Stimulated activated naive CD8-positive, alpha-beta T cell treated with anti-CD3 and anti-CD28 coated beads, Interleukin-15, Interleukin-2, amounts not matched to agents 100 U/mL and 50 U/mL, for 24 hours (primary cell): ENCODE data around the gene PARD3.
A peak's percentile ranks its signal among the peaks of the same experiment; 100 is the strongest.
"Not testable (repeated sequence)": the region's sequence is repeated elsewhere in the genome, so short reads cannot be mapped to it uniquely, and the experiment has no call there.

Source experiments
- ATAC-seq: fragments of 150-1000 bp; cut with Tn5 transposase; one replicate; pipeline ENCODE4 v1.10.0; 2021
- DNase-seq: peaks from one replicate; pipeline ENCODE4 v3.0.0; 2021

PARD3 gene

GRCh38 chr10:34815185-34816084 lies at the start of gene PARD3:
TSS of gene PARD3 (minus strand) at chr10:34815296. CDS start at chr10:34814995, 301 bp downstream.
- DNase-seq = peak; percentile 41

DNA sequence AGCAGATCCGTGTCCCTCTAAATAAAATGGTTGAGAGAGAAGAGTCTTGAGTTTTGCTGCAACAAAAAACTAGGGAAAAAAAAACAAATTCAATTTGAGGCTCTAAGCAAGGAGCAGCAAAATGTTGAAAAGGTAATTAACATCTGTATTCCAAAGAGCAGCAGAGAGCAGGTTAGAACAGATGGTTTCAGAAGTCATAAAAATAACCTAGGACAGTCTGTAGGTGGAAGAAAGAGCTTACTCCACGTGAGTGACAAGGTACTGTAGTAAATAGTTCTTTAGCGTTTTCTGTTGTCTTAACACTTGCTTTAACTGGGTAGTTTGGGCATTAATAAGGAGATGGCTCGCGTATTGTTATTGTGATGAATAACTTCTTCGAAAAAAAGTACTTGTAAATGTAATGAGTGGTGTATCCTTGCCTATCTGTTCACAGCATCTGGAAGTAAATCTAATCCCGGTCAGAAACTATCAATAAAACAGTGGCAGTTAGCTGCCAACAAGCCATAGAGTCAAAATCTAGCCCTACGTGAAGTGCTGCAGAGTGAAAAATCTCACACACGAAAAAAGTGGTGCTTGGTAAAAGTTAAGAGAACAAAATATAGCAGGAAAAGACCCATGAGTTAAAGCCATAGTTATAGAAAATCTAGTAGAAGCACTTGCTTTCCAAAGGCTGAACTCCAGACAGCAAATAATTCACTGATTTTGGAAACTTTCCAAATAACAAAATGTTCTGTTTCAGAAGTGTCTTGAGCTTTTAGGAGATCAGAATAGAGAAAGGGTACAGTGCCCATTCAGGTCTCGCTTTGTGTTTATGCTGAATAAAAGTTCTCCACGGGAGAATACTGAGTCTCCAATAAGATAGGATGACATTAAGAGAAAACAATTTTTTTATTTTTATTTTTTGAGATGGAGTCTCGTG lies 49.3 kb upstream of the PARD3 start:
- DNase-seq (no peak), ATAC-seq (no peak)

More at GRCh38 chr10:34815185-34816084, at the start of gene PARD3:
- peak; percentile 47 for ATAC-seq

DNA sequence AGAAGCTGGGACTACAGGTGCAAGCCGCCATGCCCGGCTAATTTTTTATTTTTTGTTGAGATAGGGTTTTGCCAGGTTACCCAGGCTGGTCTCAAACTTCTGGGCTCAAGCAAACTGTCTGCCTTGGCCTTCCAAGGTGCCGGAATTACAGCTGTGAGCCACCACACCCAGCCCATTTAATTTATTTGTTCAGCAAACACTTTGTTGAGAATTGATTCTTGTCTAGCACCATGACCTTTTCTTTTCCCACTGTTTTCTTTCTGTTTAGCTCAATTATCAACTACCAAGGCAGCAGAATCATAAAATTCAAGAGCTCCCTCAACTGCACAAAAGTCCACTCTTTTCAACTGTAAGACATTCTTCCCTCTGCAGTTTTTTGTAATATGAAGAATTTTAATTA lies 47.8 kb upstream of the PARD3 start:
- no peak for DNase-seq
- no peak for ATAC-seq

DNA sequence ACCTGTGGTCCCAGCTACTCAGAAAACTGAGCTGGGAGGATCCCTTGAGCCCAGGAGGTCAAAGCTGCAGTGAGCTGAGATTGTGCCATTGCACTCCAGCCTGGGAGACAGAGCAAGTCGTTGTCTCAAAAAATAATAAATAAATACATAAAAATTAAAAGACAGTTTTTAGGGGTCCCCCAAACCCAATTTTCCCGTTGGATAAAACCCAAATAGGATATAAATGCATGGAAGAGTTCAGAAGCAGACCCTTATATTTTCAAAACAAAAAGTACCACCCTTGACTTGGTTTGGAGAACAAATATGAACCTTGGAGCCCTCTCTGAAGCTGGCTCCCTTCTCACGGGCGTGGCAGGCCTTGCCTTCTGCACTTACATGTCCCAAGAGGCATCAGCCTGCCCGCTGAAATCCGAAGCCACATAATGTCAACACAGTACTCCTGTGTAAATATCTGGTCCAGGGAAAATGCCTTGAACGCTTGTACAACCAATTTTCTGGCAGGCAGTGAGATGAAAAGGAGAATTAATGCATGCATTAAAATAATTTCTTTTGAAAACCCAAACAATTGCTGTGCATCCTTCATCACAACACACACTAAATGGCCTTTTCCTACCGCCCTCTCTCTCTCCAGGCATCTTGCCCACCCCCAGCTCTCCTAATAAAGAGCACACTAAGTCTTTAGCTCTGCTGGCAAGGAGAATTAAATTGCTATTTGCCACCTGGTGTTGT lies 46.4 kb upstream of the PARD3 start:
- DNase-seq = no peak
- no peak for ATAC-seq

DNA sequence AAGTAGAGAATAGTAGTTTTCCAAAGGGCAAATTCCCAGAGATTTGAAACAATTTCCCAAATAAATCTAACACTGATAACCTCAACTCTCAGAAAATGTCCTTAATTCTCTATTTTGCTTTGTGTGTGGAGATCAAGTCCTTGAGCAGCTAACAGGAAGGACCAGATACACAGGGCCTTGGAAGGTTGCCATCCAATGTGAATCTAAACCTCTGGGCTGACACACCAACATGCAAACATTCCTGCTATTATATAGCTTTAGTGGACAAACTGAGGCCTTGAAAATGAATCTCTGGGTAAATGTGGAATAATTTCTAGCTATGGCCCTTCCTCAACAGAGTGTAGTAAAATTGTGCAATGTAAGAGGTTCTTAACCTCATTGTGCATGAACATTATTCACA lies 44.1 kb upstream of the PARD3 start:
- no peak for ATAC-seq
- no peak for DNase-seq

GRCh38 chr10:34858003-34858402 lies 42.9 kb upstream of the PARD3 start:
- DNase-seq = no peak
- ATAC-seq = no peak

DNA sequence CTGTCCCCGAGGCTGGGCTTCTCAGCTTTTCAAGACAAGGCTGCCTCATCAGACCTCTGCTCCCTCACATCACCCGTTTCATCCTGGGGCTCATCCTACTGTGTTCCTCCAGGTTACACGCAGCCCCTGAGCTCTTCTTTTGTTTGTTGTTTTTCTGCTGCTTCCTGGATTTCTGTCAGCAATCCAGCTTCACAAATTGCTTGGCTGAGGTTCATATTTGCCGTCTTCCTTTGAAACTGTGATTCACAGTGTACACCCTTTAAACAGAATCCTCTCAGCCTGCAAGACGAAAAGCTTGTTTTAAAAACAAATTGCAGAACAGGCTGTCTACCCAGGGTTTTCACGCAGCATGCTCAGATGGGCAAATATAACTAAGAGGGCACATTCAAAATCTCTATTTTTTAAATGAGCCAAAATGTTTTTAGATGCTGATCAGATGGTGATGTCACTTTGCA lies 39.1 kb upstream of the PARD3 start:
- no peak for ATAC-seq
- no peak for DNase-seq

DNA sequence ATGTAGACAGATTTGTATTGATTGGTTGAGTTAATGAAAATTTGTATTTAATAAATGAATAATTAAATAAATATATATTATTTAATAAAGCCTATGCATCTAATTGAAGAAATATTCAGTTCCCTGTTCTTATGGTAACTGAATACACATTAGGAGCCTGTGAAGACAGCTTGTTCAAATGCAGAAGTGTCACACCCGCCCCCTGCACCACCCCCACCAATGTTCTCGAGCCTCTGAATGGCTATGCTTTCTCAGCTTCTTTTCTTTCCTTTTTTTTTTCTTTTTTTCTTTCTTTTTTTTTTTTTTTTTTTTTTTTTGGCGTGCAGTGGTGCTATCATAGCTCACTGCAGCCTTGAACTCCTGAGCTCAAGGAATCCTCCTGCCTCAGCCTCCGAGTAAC lies 38.3 kb upstream of the PARD3 start:
- ATAC-seq = no peak

DNA sequence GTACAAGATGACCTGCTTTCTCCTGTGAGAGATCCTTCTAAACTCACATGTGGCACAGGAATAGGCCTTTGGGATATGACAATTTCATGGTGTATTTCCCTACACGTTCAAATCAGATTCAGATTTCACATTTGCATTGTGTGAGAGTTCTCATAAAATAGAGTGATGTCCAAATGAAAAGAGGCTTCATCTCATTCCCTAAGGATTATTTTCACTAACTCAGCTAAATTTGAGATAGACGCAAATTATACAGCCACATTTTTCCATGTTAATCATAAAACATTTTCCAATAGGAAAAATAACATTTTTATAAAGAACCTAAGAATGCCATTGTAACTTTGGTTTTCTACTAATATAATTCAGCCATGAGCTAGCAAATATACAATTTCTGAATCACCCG lies 35.5 kb upstream of the PARD3 start:
- no peak for DNase-seq
- ATAC-seq = no peak

More for the DNA sequence above, 38.3 kb upstream of the PARD3 start:
- DNase-seq = no peak

DNA sequence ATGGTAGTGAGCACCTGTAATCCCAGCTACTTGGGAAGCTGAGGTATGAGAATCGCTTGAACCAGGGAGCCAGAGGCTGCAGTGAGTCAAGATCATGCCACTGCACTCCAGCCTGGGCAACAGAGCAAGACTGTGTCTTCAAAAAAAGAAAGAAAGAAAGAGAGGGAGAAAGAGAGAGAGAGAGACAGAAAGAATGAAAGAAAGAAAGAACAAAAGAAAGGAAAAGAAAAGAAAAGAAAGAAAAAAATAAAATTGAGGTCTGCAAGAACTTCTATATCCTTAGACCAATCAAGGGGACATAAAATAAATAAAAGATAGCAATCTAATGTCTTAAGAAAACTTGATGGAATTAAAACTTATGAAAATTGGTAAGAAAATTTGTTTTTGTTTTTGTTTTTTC lies 34.9 kb upstream of the PARD3 start:
- no peak for ATAC-seq
- no peak for DNase-seq

DNA sequence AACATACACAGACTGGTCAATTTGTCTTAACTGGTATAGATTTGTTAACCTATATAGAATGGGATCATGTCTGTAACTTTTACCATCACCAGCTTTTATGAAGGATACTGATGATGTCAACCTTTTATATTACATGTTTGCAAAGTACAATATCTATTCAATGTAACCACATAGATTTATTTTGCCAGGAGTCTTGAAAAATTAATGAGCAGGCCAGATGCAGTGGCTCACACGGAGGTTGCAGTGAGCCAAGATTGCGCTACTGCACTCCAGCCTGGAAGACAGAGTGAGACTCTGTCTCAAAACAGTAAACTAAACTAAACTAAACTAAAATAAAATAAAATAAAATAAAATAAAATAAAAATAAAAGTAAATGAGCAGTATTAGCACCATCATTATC lies 30.0 kb upstream of the PARD3 start:
- ATAC-seq (no peak), DNase-seq (no peak)

GRCh38 chr10:34844448-34844847 lies 29.4 kb upstream of the PARD3 start:
- no peak for ATAC-seq
- no peak for DNase-seq

- not testable (repeated sequence) for ATAC-seq, DNase-seq
Observed at GRCh38 chr10:34843470-34843869, 28.4 kb upstream of the PARD3 start.

- DNase-seq (no peak), ATAC-seq (no peak)
Observed at GRCh38 chr10:34838366-34838900, 23.3 kb upstream of the PARD3 start.

GRCh38 chr10:34835908-34836508 lies 20.9 kb upstream of the PARD3 start:
- no peak for ATAC-seq
- DNase-seq = no peak

DNA sequence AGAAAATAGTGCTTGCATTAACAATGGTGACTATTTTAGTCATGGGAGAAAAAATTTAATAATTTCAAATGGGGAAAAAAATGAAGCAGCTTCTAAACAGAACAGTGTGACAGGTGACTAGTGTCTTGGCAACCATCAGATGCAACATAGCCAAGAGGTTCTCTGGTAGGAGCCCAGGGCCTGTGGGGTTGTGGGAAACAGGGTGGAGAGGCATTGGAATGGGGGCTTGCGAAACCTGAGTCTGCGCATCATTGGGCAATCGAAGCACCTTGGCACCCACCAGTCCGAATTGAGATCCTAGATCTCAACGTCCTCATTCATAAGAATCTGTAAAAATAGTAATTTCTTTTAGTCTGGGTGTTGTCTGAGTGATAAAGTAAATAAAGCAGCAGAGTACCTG lies 19.2 kb upstream of the PARD3 start:
- DNase-seq (no peak), ATAC-seq (no peak)

DNA sequence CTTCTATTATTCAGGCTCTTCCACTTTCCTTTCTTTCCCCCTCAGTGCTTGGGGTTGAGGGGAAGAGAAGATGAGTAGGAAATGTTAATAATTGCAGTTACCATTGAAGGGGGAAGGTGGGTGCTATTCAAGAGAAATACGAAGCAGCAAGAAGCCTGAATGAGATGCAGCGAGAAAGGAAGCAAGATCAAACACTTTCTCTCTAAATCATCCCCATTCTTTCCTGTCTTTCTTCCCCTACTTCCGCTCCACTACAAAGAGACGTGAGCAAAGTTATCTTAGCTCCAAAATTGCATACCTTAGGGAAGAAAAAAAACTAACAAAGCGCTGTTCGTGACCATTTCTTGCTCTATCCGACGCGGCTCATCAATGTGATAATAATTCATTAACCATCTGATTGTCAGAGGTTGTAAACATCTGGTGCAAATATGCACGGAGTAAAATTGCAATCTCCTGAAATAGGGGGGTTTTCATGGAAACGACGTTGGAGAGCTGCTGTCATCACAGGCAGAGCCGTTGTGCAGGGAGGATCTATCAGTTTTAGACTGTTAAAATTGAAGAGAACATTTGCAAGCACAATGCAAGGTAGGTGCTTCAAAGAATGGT lies 15.2 kb upstream of the PARD3 start:
- ATAC-seq = no peak

DNA sequence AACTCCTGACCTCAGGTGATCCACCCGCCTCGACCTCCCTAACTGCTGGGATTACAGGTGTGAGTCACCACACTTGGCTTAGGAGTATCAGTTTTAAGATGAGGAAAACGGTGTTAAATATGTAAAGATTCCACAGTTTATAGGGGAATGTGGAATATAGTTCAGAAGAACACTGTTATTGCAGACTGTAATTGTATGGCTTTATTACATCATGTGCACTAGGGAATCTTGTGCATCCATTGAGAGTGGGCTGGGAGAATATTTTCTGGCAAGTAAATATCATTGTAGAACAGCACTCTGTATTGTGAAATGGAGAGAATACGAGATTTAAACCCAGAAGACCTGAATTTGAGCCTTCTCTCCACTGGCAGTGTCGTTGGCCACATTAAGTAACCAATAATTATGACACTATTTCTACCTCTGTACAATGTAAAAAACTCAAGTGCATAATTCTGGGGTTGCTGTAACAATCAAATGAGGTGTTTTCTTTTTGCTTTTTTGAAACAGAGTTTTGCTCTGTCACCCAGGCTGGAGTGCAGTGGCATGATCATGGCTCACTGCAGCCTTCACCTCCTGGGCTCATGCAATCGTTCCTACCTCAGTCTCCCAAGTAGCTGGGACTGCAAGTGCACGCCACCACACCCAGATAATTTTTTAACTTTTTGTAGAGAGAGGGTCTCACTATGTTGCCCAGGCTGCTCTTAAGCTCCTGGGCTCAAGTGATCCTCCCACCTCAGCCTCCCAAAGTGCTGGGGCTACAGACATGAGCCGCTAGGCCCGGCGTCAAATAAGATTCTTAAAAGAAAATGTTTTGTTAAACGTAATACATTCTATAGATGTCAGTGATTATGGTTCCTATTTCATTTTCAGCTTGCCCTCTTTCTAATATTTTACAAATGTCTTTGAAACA lies 12.0 kb upstream of the PARD3 start:
- ATAC-seq (no peak), DNase-seq (no peak)

More for the DNA sequence above, 15.2 kb upstream of the PARD3 start:
- DNase-seq = no peak

DNA sequence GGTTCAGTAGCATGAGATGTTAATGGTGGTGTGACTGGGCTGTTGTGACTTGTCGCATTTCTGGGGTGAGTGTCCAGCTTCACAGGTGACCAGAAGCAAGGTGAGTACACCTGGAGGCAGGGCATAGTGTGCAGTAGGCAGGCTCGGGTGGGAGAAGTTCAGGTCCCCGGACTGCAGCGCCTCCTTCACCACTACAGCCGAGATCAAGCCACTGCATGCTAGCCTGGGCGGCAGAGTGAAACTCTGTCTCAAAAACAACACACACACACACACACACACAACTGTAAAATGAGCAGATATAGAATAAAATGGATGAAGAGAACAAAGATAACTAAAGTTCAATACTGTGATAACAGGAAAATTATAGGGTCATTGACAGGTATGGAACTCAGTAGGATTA lies 11.1 kb upstream of the PARD3 start:
- DNase-seq (no peak), ATAC-seq (no peak)

- no peak for DNase-seq
- no peak for ATAC-seq
Observed at GRCh38 chr10:34825414-34825813, 10.3 kb upstream of the PARD3 start.
